T-helper 2 cell treated with Interferon-gamma antibody and Interleukin-4, amounts not matched to agents 5 μg/mL and 100 μg/mL, for 36 hours (primary cell): ENCODE data around the gene ATG9B.

Experiments used
- DNase-seq: peaks from one replicate; pipeline ENCODE4 v3.0.0; 2021; ENCODE audit warnings: low spot score
- H3K27ac Mint-ChIP-seq: one replicate; pipeline ENCODE4 v1.8.0; 2021; ENCODE audit warnings: mild to moderate bottlenecking, mixed read lengths
- H3K27me3 Mint-ChIP-seq: one replicate; pipeline ENCODE4 v1.8.0; 2021; ENCODE audit warnings: low read depth, mixed read lengths
- H3K36me3 Mint-ChIP-seq: one replicate; pipeline ENCODE4 v1.8.0; 2021; ENCODE audit warnings: low read depth, mixed read lengths
- H3K4me1 Mint-ChIP-seq: one replicate; pipeline ENCODE4 v1.8.0; 2021; ENCODE audit warnings: low read depth, mixed read lengths
- H3K4me3 Mint-ChIP-seq: one replicate; pipeline ENCODE4 v1.8.0; 2022; ENCODE audit warnings: mild to moderate bottlenecking, moderate library complexity, mixed read lengths
- H3K9me3 Mint-ChIP-seq: one replicate; pipeline ENCODE4 v1.8.0; 2021; ENCODE audit warnings: mixed read lengths

The ATG9B gene

GRCh38 chr7:151001546-151001945 lies 22.7 kb downstream of the ATG9B start:
- H3K4me3 Mint-ChIP-seq = no peak overlapping the region
- no peaks in the 10 kb centered on the region for H3K9me3 Mint-ChIP-seq
- H3K36me3 Mint-ChIP-seq = peaks cover 2% of the 10 kb centered on the region
- DNase-seq = no peak
- H3K4me1 Mint-ChIP-seq = peaks cover 12% of the 10 kb centered on the region
- H3K27me3 Mint-ChIP-seq = no peaks in the 10 kb centered on the region
- H3K27ac Mint-ChIP-seq = no peak overlapping the region

- H3K27ac Mint-ChIP-seq = no peak overlapping the region
- H3K9me3 Mint-ChIP-seq = no peaks in the 10 kb centered on the region
- H3K4me1 Mint-ChIP-seq = peaks cover 12% of the 10 kb centered on the region
- no peak for DNase-seq
- no peaks in the 10 kb centered on the region for H3K27me3 Mint-ChIP-seq
- H3K4me3 Mint-ChIP-seq = no peak overlapping the region
- H3K36me3 Mint-ChIP-seq = peaks cover 2% of the 10 kb centered on the region
Measured at GRCh38 chr7:151000897-151001495, 23.3 kb downstream of the ATG9B start.

GRCh38 chr7:150999497-151000230 lies 24.6 kb downstream of the ATG9B start:
- H3K4me3 Mint-ChIP-seq = no peak overlapping the region
- no peaks in the 10 kb centered on the region for H3K36me3 Mint-ChIP-seq
- peaks cover 12% of the 10 kb centered on the region for H3K4me1 Mint-ChIP-seq
- H3K9me3 Mint-ChIP-seq = no peaks in the 10 kb centered on the region
- no peaks in the 10 kb centered on the region for H3K27me3 Mint-ChIP-seq
- DNase-seq = no peak
- no peak overlapping the region for H3K27ac Mint-ChIP-seq

- Mint-ChIP-seq H3K9me3 (no peaks in the 10 kb centered on the region), H3K36me3 (no peaks in the 10 kb centered on the region), H3K27me3 (no peaks in the 10 kb centered on the region), H3K4me3 (no peak overlapping the region), H3K27ac (no peak overlapping the region), H3K4me1 (peaks cover 16% of the 10 kb centered on the region)
- DNase-seq = no peak
Measured at GRCh38 chr7:150999001-150999400, 25.3 kb downstream of the ATG9B start.

- H3K27ac Mint-ChIP-seq = no peak overlapping the region
- DNase-seq = no peak
- no peak overlapping the region for H3K4me3 Mint-ChIP-seq
- H3K9me3 Mint-ChIP-seq = no peaks in the 10 kb centered on the region
- peaks cover 18% of the 10 kb centered on the region for H3K4me1 Mint-ChIP-seq
- no peaks in the 10 kb centered on the region for H3K36me3 Mint-ChIP-seq
- no peaks in the 10 kb centered on the region for H3K27me3 Mint-ChIP-seq
Measured at GRCh38 chr7:150998341-150998740, 26.0 kb downstream of the ATG9B start.

- DNase-seq = no peak
- no peaks in the 10 kb centered on the region for H3K36me3 Mint-ChIP-seq
- no peaks in the 10 kb centered on the region for H3K27me3 Mint-ChIP-seq
- no peak overlapping the region for H3K27ac Mint-ChIP-seq
- no peak overlapping the region for H3K4me3 Mint-ChIP-seq
- no peaks in the 10 kb centered on the region for H3K9me3 Mint-ChIP-seq
- peaks cover 18% of the 10 kb centered on the region for H3K4me1 Mint-ChIP-seq
Measured at GRCh38 chr7:150997817-150998216, 26.5 kb downstream of the ATG9B start.

GRCh38 chr7:150997075-150997511 lies 27.2 kb downstream of the ATG9B start:
- Mint-ChIP-seq H3K9me3 (no peaks in the 10 kb centered on the region), H3K27me3 (no peaks in the 10 kb centered on the region), H3K36me3 (no peaks in the 10 kb centered on the region), H3K4me3 (no peak overlapping the region), H3K4me1 (peaks cover 19% of the 10 kb centered on the region), H3K27ac (no peak overlapping the region)
- no peak for DNase-seq

GRCh38 chr7:150996376-150997074 lies 27.8 kb downstream of the ATG9B start:
- Mint-ChIP-seq H3K36me3 (no peaks in the 10 kb centered on the region), H3K9me3 (no peaks in the 10 kb centered on the region), H3K4me1 (peaks cover 19% of the 10 kb centered on the region), H3K27me3 (no peaks in the 10 kb centered on the region), H3K4me3 (no peak overlapping the region), H3K27ac (no peak overlapping the region)
- no peak for DNase-seq

- DNase-seq = no peak
- H3K27ac Mint-ChIP-seq = no peak overlapping the region
- peaks cover 8% of the 10 kb centered on the region for H3K27me3 Mint-ChIP-seq
- H3K4me3 Mint-ChIP-seq = peak overlapping the region; percentile 48
- no peaks in the 10 kb centered on the region for H3K36me3 Mint-ChIP-seq
- H3K4me1 Mint-ChIP-seq = peaks cover 15% of the 10 kb centered on the region
- H3K9me3 Mint-ChIP-seq = peaks cover 6% of the 10 kb centered on the region
Measured at GRCh38 chr7:150994838-150995510, 29.3 kb downstream of the ATG9B start.

GRCh38 chr7:150994141-150994837 lies 30.0 kb downstream of the ATG9B start:
- peak overlapping the region; percentile 48 for H3K4me3 Mint-ChIP-seq
- H3K27ac Mint-ChIP-seq = no peak overlapping the region
- peaks cover 6% of the 10 kb centered on the region for H3K9me3 Mint-ChIP-seq
- H3K36me3 Mint-ChIP-seq = no peaks in the 10 kb centered on the region
- peaks cover 15% of the 10 kb centered on the region for H3K4me1 Mint-ChIP-seq
- DNase-seq = no peak
- H3K27me3 Mint-ChIP-seq = peaks cover 11% of the 10 kb centered on the region

GRCh38 chr7:150993511-150993910 lies 30.8 kb downstream of the ATG9B start:
- Mint-ChIP-seq H3K36me3 (no peaks in the 10 kb centered on the region), H3K27me3 (peaks cover 12% of the 10 kb centered on the region), H3K4me1 (peaks cover 20% of the 10 kb centered on the region), H3K9me3 (peaks cover 6% of the 10 kb centered on the region), H3K27ac (no peak overlapping the region), H3K4me3 (no peak overlapping the region)
- no peak for DNase-seq

GRCh38 chr7:150992833-150993302 lies 31.4 kb downstream of the ATG9B start:
- Mint-ChIP-seq H3K36me3 (no peaks in the 10 kb centered on the region), H3K27ac (no peak overlapping the region), H3K4me3 (no peak overlapping the region), H3K9me3 (peaks cover 6% of the 10 kb centered on the region), H3K4me1 (peaks cover 25% of the 10 kb centered on the region), H3K27me3 (peaks cover 19% of the 10 kb centered on the region)
- no peak for DNase-seq

- peaks cover 19% of the 10 kb centered on the region for H3K27me3 Mint-ChIP-seq
- H3K4me3 Mint-ChIP-seq = no peak overlapping the region
- no peaks in the 10 kb centered on the region for H3K36me3 Mint-ChIP-seq
- no peak overlapping the region for H3K27ac Mint-ChIP-seq
- peaks cover 6% of the 10 kb centered on the region for H3K9me3 Mint-ChIP-seq
- peaks cover 23% of the 10 kb centered on the region for H3K4me1 Mint-ChIP-seq
- DNase-seq = no peak
Measured at GRCh38 chr7:150992051-150992640, 32.1 kb downstream of the ATG9B start.
